ENCODE results near the gene C2orf74. TPM values are rescaled to one million over a fixed set of nuclear protein-coding genes. Genes with fewer than 3 reads are reported as not detected.
"Not testable (repeated sequence)": the region's sequence is repeated elsewhere in the genome, so short reads cannot be mapped to it uniquely, and the experiment has no call there.

Gene C2orf74
- total and polyA plus RNA-seq, 9 donors = 16.4 to 30.8 (median 23.1) TPM

DNA sequence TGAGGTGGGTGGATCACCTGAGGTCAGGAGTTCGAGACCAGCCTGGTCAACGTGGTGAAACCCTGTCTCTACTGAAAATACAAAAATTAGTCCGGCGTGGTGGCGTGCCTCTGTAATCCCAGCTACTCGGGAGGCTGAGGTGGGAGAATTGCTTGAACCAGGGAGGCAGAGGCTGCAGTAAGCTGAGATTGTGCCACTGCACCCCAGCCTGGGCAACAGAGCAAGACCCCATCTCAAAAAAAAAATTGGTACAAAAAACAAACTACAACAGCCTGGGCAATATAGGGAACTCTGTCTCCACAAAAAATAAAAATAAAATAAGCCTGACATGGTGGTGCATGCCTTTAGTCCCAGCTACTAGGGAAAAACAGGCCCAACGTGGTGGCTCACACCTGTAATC lies 3.1 kb downstream of the C2orf74 start:
- DNase-seq; H3K27me3 ChIP-seq (ENCODE audit: control insufficient read depth, insufficient read depth, low read length); H3K9me3 ChIP-seq (replicated peaks; ENCODE audit: control insufficient read depth, low read depth, low read length); H3K4me1 ChIP-seq (ENCODE audit: control insufficient read depth, insufficient read depth, low read length); H3K4me3 ChIP-seq (ENCODE audit: low read length); H3K27ac ChIP-seq (ENCODE audit: low read length): not testable (repeated sequence)
- WGBS (ENCODE audit: insufficient coverage) = 57% methylated on average over 1 of the region's 7 CpGs
- peaks cover 20% of the 10 kb centered on the region for H3K36me3 ChIP-seq (ENCODE audit: control insufficient read depth, insufficient read depth, low read length)

DNA sequence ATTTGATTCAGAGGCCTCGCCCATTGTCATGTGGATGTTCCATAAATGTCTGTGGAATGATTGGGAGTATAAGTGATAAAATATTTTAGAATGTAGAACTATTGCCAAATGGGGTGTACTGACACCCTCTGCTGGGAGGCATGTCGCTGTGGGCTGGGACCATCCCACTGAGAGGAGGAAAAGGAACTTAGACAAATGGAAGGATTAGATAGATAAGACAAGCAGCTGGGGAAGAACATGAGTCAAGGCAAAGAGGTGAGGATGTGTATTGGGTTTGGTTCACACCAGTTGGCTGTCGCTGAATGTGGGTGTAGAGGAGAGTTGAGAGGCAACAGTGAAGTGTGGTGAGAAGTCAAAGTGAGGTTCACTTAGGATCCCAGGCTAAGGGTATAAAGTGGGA lies 4.0 kb downstream of the C2orf74 start:
- Histone ChIP-seq H3K9me3 (replicated peaks; ENCODE audit: control insufficient read depth, low read depth, low read length) (no peaks in the 10 kb centered on the region), H3K4me1 (ENCODE audit: control insufficient read depth, insufficient read depth, low read length) (no peaks in the 10 kb centered on the region), H3K27me3 (ENCODE audit: control insufficient read depth, insufficient read depth, low read length) (no peaks in the 10 kb centered on the region), H3K27ac (ENCODE audit: low read length) (no peak overlapping the region), H3K36me3 (ENCODE audit: control insufficient read depth, insufficient read depth, low read length) (peaks cover 20% of the 10 kb centered on the region), H3K4me3 (ENCODE audit: low read length) (no peak overlapping the region)
- no peak for DNase-seq
- 80% methylated on average over 3 of the region's 3 CpGs for WGBS (ENCODE audit: insufficient coverage)

DNA sequence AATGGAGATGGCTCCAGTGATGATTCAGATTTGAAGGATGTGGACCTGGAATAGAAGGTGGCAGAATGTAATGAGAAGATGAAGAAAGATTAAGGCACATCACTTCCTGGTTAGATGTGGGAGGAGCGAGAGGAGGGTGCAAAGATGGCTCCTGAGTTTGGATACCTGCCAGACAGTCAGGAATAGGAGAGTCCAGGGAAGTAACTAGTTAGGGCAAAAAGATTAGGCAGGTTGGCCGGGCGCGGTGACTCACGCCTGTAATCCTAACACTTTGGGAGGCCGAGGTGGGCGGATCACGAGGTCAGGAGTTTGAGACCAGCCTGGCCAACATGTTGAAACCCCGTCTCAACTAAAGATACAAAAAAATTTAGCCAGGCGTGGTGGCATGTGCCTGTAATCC lies 5.6 kb downstream of the C2orf74 start:
- no peak overlapping the region for H3K4me3 ChIP-seq (ENCODE audit: low read length)
- WGBS (ENCODE audit: insufficient coverage) = 99% methylated on average over 8 of the region's 10 CpGs
- peaks cover 20% of the 10 kb centered on the region for H3K36me3 ChIP-seq (ENCODE audit: control insufficient read depth, insufficient read depth, low read length)
- no peaks in the 10 kb centered on the region for H3K27me3 ChIP-seq (ENCODE audit: control insufficient read depth, insufficient read depth, low read length)
- H3K4me1 ChIP-seq (ENCODE audit: control insufficient read depth, insufficient read depth, low read length) = no peaks in the 10 kb centered on the region
- no peak overlapping the region for H3K27ac ChIP-seq (ENCODE audit: low read length)
- DNase-seq = no peak
- no peaks in the 10 kb centered on the region for H3K9me3 ChIP-seq (replicated peaks; ENCODE audit: control insufficient read depth, low read depth, low read length)

DNA sequence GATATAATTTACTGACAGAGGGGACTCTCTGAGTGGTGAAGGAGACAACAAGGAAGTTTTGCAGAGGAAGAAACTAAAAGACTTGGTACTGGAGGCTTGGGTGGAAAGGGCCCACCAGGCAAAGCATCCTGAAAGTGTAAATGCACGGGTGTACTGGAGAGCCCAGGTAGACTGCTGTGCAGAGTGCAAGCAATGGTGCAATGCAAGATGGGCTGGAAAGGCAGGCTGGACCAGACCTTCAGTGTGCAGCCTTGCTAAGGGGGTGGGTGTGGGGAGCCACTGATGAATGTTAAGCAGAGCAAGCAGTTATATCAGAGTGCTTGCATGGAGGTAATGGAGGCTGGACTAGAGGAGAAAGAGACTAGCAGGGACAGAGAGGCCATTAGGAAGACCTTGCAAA lies 10.7 kb downstream of the C2orf74 start:
- 43% methylated on average over 1 of the region's 1 CpG for WGBS (ENCODE audit: insufficient coverage)
- no peaks in the 10 kb centered on the region for H3K27me3 ChIP-seq (ENCODE audit: control insufficient read depth, insufficient read depth, low read length)
- no peak for DNase-seq
- no peaks in the 10 kb centered on the region for H3K36me3 ChIP-seq (ENCODE audit: control insufficient read depth, insufficient read depth, low read length)
- no peak overlapping the region for H3K27ac ChIP-seq (ENCODE audit: low read length)
- no peaks in the 10 kb centered on the region for H3K9me3 ChIP-seq (replicated peaks; ENCODE audit: control insufficient read depth, low read depth, low read length)
- H3K4me1 ChIP-seq (ENCODE audit: control insufficient read depth, insufficient read depth, low read length) = peaks cover 4% of the 10 kb centered on the region
- no peak overlapping the region for H3K4me3 ChIP-seq (ENCODE audit: low read length)

DNA sequence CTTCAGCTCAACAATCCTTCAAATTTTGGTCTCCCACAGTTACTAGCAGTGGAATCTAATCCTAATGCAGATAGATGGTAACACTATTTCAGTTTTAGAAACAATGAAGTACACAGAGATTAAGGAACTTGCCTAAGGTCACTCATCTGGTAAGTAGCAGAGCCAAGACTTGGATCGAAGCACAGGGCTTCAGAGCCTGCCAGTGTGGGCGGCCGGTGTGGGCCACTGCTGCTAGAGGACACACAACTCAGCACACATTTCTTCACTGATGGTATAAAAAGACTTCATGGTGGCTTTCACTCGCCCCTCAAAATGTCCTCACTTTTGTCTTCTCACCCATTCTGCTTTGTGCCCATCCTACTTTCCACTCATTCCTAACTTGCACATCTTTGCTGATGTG lies 11.1 kb downstream of the C2orf74 start:
- WGBS (ENCODE audit: insufficient coverage) = 83% methylated on average over 2 of the region's 4 CpGs
- H3K4me3 ChIP-seq (ENCODE audit: low read length) = no peak overlapping the region
- H3K27me3 ChIP-seq (ENCODE audit: control insufficient read depth, insufficient read depth, low read length) = no peaks in the 10 kb centered on the region
- H3K9me3 ChIP-seq (replicated peaks; ENCODE audit: control insufficient read depth, low read depth, low read length) = no peaks in the 10 kb centered on the region
- no peak for DNase-seq
- peaks cover 7% of the 10 kb centered on the region for H3K4me1 ChIP-seq (ENCODE audit: control insufficient read depth, insufficient read depth, low read length)
- no peak overlapping the region for H3K27ac ChIP-seq (ENCODE audit: low read length)
- no peaks in the 10 kb centered on the region for H3K36me3 ChIP-seq (ENCODE audit: control insufficient read depth, insufficient read depth, low read length)

DNA sequence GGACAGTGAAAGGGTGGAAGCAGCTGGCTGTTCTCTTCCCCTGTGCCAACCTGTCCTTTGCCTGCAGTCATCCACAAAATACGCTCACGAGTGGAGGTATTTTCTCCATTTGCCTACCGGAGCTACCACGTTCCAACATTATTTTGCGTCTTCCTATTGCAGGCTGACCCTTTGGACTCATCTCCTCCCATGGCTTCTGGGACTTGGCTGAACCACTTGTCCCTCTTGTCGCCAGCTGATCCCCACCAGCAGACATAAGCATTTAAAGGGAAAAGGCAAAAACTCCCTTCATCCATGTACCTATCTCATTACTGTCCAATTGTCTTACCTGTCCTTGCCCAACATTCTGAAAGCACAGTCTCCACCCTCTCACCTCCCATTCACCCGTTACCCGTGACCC lies 13.0 kb downstream of the C2orf74 start:
- DNase-seq = no peak
- Histone ChIP-seq H3K4me1 (ENCODE audit: control insufficient read depth, insufficient read depth, low read length) (peaks cover 22% of the 10 kb centered on the region), H3K27me3 (ENCODE audit: control insufficient read depth, insufficient read depth, low read length) (no peaks in the 10 kb centered on the region), H3K9me3 (replicated peaks; ENCODE audit: control insufficient read depth, low read depth, low read length) (no peaks in the 10 kb centered on the region), H3K27ac (ENCODE audit: low read length) (no peak overlapping the region), H3K36me3 (ENCODE audit: control insufficient read depth, insufficient read depth, low read length) (peaks cover 10% of the 10 kb centered on the region), H3K4me3 (ENCODE audit: low read length) (no peak overlapping the region)
- WGBS (ENCODE audit: insufficient coverage) = 82% methylated on average over 8 of the region's 8 CpGs

DNA sequence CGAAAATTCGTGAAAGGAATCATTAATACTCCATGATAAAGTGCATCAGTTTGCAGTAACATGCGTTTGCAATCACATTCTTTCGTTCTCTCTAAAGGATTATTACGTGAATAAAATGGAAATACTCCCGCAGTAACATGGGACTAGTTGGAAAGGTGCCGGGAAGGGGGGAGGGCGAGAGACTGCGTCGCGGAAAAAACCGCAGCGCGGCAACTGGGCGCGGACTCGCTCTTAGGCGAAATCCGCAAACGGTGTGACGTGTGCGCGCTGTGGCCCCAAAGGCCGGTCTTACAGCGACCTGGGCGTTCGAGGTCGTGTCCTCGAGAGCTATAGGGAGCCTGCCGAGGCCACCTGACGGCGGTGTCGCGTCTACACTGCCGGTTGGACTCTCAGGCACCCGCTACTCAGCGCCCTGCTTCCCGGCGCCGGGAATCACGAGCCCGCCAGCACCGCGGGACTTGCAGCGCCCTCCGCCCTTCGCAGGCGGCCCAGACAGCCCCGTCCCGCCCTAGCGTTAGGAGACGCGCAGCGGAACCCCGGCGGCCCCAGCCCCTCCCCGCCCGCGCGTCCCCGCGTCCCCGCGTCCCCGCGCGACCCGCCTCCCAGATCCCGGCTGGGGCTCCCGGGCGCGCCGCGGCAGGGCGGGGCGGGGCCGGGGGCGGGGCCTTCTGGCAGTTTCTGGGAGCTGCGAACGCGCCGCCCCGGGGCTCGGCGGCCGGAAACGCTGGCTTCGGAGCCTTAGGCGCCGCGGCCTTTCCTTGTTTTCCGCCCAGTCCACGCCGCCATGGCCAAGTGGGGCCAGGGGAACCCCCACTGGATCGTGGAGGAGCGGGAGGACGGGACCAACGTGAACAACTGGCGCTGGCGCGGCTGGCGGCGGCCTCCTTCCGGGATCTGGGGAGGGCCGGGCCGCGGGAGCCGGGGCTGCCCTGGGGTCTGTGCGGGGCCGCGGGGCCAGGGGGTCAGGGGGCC lies 15.1 kb downstream of the C2orf74 start:
- Histone ChIP-seq H3K36me3 (ENCODE audit: control insufficient read depth, insufficient read depth, low read length) (peaks cover 29% of the 10 kb centered on the region), H3K27me3 (ENCODE audit: control insufficient read depth, insufficient read depth, low read length) (no peaks in the 10 kb centered on the region), H3K9me3 (replicated peaks; ENCODE audit: control insufficient read depth, low read depth, low read length) (no peaks in the 10 kb centered on the region), H3K4me1 (ENCODE audit: control insufficient read depth, insufficient read depth, low read length) (peaks cover 30% of the 10 kb centered on the region), H3K4me3 (ENCODE audit: low read length) (peak overlapping the region; percentile 91), H3K27ac (ENCODE audit: low read length) (peak overlapping the region; percentile 99)
- under 1% methylated on average over 92 of the region's 111 CpGs for WGBS (ENCODE audit: insufficient coverage)
- peak; percentile 99 for DNase-seq

DNA sequence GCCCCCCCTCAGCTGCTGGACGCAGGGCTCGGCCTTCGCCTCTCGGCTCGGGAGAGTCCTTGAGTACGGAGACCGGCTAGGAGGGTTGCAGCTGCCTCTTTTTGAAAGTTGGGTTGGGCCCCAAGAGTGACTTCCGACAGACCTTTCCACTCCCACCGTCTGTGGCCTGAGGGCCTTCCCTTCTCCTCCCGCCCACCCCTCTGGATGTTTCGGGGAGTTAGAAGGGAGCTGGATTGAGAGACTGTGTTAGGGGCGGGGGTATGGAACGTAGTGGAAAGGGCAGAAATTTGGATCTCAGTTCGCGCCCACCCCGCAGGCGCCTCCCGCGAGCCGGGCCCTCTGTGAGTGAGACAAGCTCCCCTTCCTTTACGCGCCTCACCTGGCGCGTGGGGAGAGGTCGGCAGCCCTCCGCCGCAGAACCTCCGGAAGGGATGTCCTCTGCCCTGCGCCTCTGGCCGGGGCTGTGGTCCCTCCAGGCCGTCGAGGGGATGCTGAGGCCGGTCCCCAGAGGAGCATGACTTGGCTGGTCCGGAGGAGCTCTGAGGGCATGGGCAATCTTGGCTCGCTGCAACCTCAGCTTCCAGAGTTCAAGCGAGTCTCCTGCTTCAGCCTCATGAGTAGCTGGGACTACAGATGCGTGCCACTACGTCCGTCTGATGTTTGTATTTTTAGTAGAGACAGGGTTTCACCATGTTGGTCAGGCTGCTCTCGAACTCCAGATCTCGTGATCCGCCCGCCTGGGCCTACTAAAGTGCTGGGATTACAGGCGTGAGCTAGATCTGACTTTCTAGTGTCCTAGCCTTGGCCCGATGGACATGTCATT lies 15.9 kb downstream of the C2orf74 start:
- peak; percentile 81 for DNase-seq
- peaks cover 30% of the 10 kb centered on the region for H3K4me1 ChIP-seq (ENCODE audit: control insufficient read depth, insufficient read depth, low read length)

DNA sequence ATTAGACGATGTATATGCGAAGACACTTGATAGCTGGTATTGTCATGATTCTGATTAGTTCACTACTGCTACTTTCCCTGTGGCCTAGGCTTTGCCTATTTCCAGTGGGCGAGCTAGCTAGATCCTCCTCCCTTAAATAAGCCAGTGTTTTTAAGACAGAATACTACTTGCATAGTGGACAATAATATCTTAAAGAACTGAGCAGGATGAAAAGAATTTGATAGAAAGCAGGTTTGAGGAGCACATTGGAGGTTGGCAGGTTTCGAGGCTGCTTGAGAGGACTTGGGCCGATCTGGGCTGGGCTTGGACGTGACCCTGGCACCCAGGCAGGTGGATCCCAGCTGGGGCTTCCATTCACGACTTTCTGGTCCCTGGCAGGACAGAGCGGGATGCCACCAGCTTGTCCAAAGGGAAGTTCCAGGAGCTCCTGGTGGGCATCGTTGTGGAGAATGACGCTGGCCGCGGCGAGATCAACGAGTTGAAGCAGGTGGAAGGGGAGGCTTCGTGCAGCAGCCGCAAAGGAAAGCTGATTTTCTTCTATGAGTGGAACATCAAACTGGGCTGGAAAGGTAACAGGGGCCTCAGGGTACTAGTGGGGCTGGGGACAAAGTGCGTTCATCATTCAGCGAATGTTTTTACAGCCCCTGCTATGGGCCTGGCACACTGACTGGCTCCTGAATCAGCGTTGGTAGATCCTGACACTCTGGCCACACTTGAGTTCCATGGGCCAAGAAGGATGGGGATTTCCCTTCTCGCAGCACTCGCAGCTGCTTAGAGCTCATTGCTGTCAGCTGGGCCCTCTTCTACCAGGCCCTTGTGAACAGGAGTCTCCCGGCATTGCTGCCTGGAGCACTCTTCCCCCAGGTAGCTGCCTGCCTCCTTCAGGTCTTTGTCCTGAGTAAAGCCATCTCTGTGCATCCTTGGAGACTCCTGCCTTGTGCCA lies 16.9 kb downstream of the C2orf74 start:
- Histone ChIP-seq H3K4me3 (ENCODE audit: low read length) (peak overlapping the region; percentile 77), H3K9me3 (replicated peaks; ENCODE audit: control insufficient read depth, low read depth, low read length) (no peaks in the 10 kb centered on the region), H3K4me1 (ENCODE audit: control insufficient read depth, insufficient read depth, low read length) (peaks cover 30% of the 10 kb centered on the region), H3K36me3 (ENCODE audit: control insufficient read depth, insufficient read depth, low read length) (peaks cover 44% of the 10 kb centered on the region), H3K27ac (ENCODE audit: low read length) (peak overlapping the region; percentile 96), H3K27me3 (ENCODE audit: control insufficient read depth, insufficient read depth, low read length) (no peaks in the 10 kb centered on the region)
- 83% methylated on average over 19 of the region's 22 CpGs for WGBS (ENCODE audit: insufficient coverage)
- DNase-seq = peak; percentile 31

More for the DNA sequence above, 15.9 kb downstream of the C2orf74 start:
- 11% methylated on average over 28 of the region's 45 CpGs for WGBS (ENCODE audit: insufficient coverage)
- Histone ChIP-seq H3K9me3 (replicated peaks; ENCODE audit: control insufficient read depth, low read depth, low read length) (no peaks in the 10 kb centered on the region), H3K36me3 (ENCODE audit: control insufficient read depth, insufficient read depth, low read length) (peaks cover 36% of the 10 kb centered on the region), H3K27me3 (ENCODE audit: control insufficient read depth, insufficient read depth, low read length) (no peaks in the 10 kb centered on the region), H3K27ac (ENCODE audit: low read length) (peak overlapping the region; percentile 96), H3K4me3 (ENCODE audit: low read length) (peak overlapping the region; percentile 77)
